HCT116 (cell line): ENCODE data around the gene PROSER3.

Source experiments
- CTCF ChIP-seq, 3 experiments: fragments of 200-600 bp in 1 of 3; sonication (generic) in 1 of 3; IDR thresholded peaks in 2 of 3; conservative IDR thresholded peaks in 1 of 3; 2 replicates each; pipeline ENCODE4 v1.5.1; 2012 to 2017; ENCODE audit warnings: low read depth in 2 of 3, low read length in 2 of 3, antibody characterized with exemption in 1 of 3, borderline replicate concordance in 1 of 3, control low read depth in 1 of 3, mild to moderate bottlenecking in 1 of 3, mixed read lengths in 1 of 3, mixed run types in 1 of 3, moderate library complexity in 1 of 3; ENCODE audit not compliant: insufficient read depth in 1 of 3
- MAX ChIP-seq: IDR thresholded peaks from 2 replicates; pipeline ENCODE4 v1.6.1; 2012
- POLR2A ChIP-seq: IDR thresholded peaks from 2 replicates; pipeline ENCODE4 v1.7.0; 2011; ENCODE audit warnings: borderline replicate concordance; ENCODE audit not compliant: insufficient read depth, insufficient read length; ENCODE audit errors: extremely low read depth
- POLR2AphosphoS5 ChIP-seq: IDR thresholded peaks from 2 replicates; pipeline ENCODE4 v1.6.1; 2011; ENCODE audit warnings: mild to moderate bottlenecking, low read depth, low read length, moderate library complexity
- REST ChIP-seq: IDR thresholded peaks from 2 replicates; pipeline ENCODE4 v1.6.1; 2012; ENCODE audit warnings: low read depth

DNA sequence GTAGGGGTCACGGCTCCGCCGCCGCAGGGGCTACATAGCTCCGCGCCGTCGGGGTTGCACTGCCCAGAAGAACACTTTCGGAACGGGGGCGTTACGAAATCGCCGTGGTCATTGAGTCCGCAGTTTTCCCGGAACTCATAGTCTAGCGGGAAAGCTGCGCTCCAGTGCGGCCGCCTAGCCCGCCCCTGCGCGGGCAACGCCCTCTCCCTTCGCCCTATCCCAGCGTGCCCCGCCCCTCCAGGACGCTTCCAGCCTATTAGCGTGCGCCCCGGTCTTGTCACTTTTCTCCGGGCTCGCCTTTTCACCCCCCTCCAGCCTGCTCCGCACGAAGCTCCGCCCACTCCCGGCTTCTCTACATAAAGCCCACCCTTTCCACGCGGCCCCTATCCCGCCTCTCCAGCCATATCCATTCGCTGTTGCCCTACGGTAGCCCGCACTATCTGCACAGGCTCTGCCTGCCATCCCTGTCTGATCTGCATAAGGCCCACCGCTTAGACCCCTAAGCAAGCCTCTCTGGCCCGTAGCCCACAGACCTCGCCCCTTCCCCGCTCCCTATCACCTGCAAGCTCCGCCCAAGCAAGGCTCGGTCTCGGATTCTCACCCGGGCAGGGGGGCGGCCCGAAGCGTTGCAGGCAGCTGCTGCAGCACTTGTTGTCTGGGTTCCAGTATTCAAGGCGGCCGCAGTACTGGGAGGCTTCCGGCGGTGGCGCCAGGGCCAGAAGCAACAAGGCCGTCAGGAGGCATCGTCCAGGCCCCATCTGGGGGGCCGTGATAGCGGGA is 17.4 kb upstream of the PROSER3 start:
- TF ChIP-seq CTCF (IDR thresholded peaks at IDR 0.05 in 2 of 3, conservative IDR thresholded peaks at IDR 0.05 in 1 of 3; ENCODE audit: borderline replicate concordance in 1 of 3, insufficient read depth in 1 of 3, low read depth in 2 of 3, low read length in 2 of 3) (peak in 1 of 3 experiments; percentile 30; a peak in 1 of 6 replicates), REST (no peak), POLR2A (peak; percentile 81), POLR2AphosphoS5 (peak; percentile 41), MAX (peak; percentile 55; the same call in 1 of the 2 replicates)
